CD4-positive, CD25-positive, alpha-beta regulatory T cell (primary cell): Measurements from ENCODE around the gene UTS2. TPM values are rescaled to one million over a fixed set of nuclear protein-coding genes. Genes with fewer than 3 reads are reported as not detected.

ENCODE experiments used
- ATAC-seq, 2 donors: fragments of 150-1000 bp; cut with Tn5 transposase; one replicate each; pipeline ENCODE4 v1.10.0; 2021; ENCODE audit warnings: low read depth in 2 of 2, moderate number of reproducible peaks in 2 of 2, moderate library complexity in 1 of 2
- DNase-seq, 3 donors: peaks; one replicate each; pipeline versions ENCODE4 v3.0.0 to v3.0.0-alpha.2; 2012 to 2022; ENCODE audit warnings: mixed read lengths in 1 of 3
- H3K27ac ChIP-seq: one replicate; pipeline ENCODE4 v1.7.0; 2013; ENCODE audit warnings: mild to moderate bottlenecking, low read length; ENCODE audit not compliant: insufficient read depth, poor library complexity, severe bottlenecking
- H3K27me3 ChIP-seq: one replicate; pipeline ENCODE4 v1.7.0; 2013; ENCODE audit warnings: low read length; ENCODE audit not compliant: control insufficient read depth, insufficient read depth
- H3K36me3 ChIP-seq: one replicate; pipeline ENCODE4 v1.7.0; 2013; ENCODE audit warnings: mild to moderate bottlenecking, low read length, moderate library complexity; ENCODE audit not compliant: control insufficient read depth, insufficient read depth
- H3K4me1 ChIP-seq: 2 replicates; pipeline ENCODE4 v1.7.0; 2013; ENCODE audit warnings: mild to moderate bottlenecking, low read length; ENCODE audit not compliant: insufficient read depth, control insufficient read depth, poor library complexity, severe bottlenecking
- H3K4me3 ChIP-seq: one replicate; pipeline ENCODE4 v1.7.0; 2013; ENCODE audit warnings: low read depth, mild to moderate bottlenecking, low read length, moderate library complexity
- H3K9me3 ChIP-seq, 2 experiments: 1 replicate in 1 of 2; 2 replicates in 1 of 2; pipeline ENCODE4 v1.7.0; 2013; ENCODE audit warnings: low read length in 2 of 2, mild to moderate bottlenecking in 1 of 2, moderate library complexity in 1 of 2; ENCODE audit not compliant: control insufficient read depth in 2 of 2
- H3K27ac Mint-ChIP-seq, 3 donors: one replicate each; pipeline ENCODE4 v1.8.0; 2020 to 2022; ENCODE audit warnings: mild to moderate bottlenecking in 3 of 3, mixed read lengths in 3 of 3, moderate library complexity in 2 of 3
- H3K27me3 Mint-ChIP-seq: one replicate; pipeline ENCODE4 v1.8.0; 2022; ENCODE audit warnings: mild to moderate bottlenecking, mixed read lengths
- H3K36me3 Mint-ChIP-seq: one replicate; pipeline ENCODE4 v1.8.0; 2020; ENCODE audit warnings: mixed read lengths
- H3K4me1 Mint-ChIP-seq, 4 donors: one replicate each; pipeline ENCODE4 v1.8.0; 2020 to 2022; ENCODE audit warnings: mixed read lengths in 4 of 4, mild to moderate bottlenecking in 1 of 4
- H3K4me3 Mint-ChIP-seq, 4 donors: one replicate each; pipeline ENCODE4 v1.8.0; 2020 to 2022; ENCODE audit warnings: mild to moderate bottlenecking in 4 of 4, mixed read lengths in 4 of 4, moderate library complexity in 3 of 4
- H3K9me3 Mint-ChIP-seq, 7 donors: one replicate each; pipeline ENCODE4 v1.8.0; 2020 to 2022; ENCODE audit warnings: mixed read lengths in 7 of 7, mild to moderate bottlenecking in 3 of 7, moderate library complexity in 2 of 7
- polyA plus RNA-seq, 4 donors: library from polyadenylated mRNA; unstranded; fragments of 300-500 nt; fragmentation: Illumina TruSeq; gene quantifications; one replicate each; pipeline ENCODE4 v1.2.3, GENCODE V29; 2021
- total RNA-seq: library from RNA; stranded (reverse); gene quantifications from one replicate; pipeline ENCODE4 v1.2.3, GENCODE V29; 2022

UTS2 gene
- total RNA-seq: 8.0 TPM
- polyA plus RNA-seq: 10 to 100 TPM; 17.7 to 63.1 (median 37.0) TPM

GRCh38 chr1:7852804-7853683, at the start of gene UTS2:
Gene UTS2, minus strand, starts transcription at chr1:7853065. Its CDS starts 62 bp downstream, at chr1:7853003.
- no peaks in the 10 kb centered on the region for H3K4me1 ChIP-seq
- H3K36me3 Mint-ChIP-seq: peaks cover 5% of the 10 kb centered on the region
- H3K4me1 Mint-ChIP-seq: peaks cover 0 to 9% (median 4%) of the 10 kb centered on the region in 4 donors
- H3K27ac Mint-ChIP-seq: peak within 1 kb of the TSS in 1 of 3 donors; percentile 68
- H3K9me3 ChIP-seq: no peaks in the 10 kb centered on the region
- H3K36me3 ChIP-seq: peaks cover 16% of the 10 kb centered on the region
- DNase-seq: no peak
- H3K27me3 ChIP-seq: no peaks in the 10 kb centered on the region
- H3K27ac ChIP-seq: no peak within 1 kb of the TSS
- H3K4me3 ChIP-seq: no peak within 1 kb of the TSS
- peaks cover 4% of the 10 kb centered on the region for H3K27me3 Mint-ChIP-seq
- H3K9me3 Mint-ChIP-seq: no peaks in the 10 kb centered on the region
- ATAC-seq: no peak
- H3K4me3 Mint-ChIP-seq: peak within 1 kb of the TSS in 1 of 4 donors; percentile 84

GRCh38 chr1:7899741-7900140, 46.9 kb upstream of the UTS2 start:
- Histone ChIP-seq H3K27me3 (no peaks in the 10 kb centered on the region), H3K36me3 (no peaks in the 10 kb centered on the region), H3K4me1 (peaks cover 5% of the 10 kb centered on the region), H3K9me3 (no peaks in the 10 kb centered on the region), H3K27ac (no peak overlapping the region), H3K4me3 (no peak overlapping the region)
- Mint-ChIP-seq H3K27me3 (no peaks in the 10 kb centered on the region), H3K9me3 (no peaks in the 10 kb centered on the region), H3K27ac (peak overlapping the region in 2 of 3 donors; percentile 42 to 43), H3K36me3 (peaks cover 3% of the 10 kb centered on the region), H3K4me1 (peaks cover 0 to 15% (median 10%) of the 10 kb centered on the region in 4 donors), H3K4me3 (no peak overlapping the region)
- no peak for DNase-seq
- ATAC-seq: no peak

- H3K4me3 Mint-ChIP-seq: no peak overlapping the region
- no peak for DNase-seq
Observed at GRCh38 chr1:7898962-7899361, 46.1 kb upstream of the UTS2 start.

GRCh38 chr1:7896994-7897393, 44.1 kb upstream of the UTS2 start:
- Mint-ChIP-seq H3K27me3 (peaks cover 4% of the 10 kb centered on the region), H3K9me3 (no peaks in the 10 kb centered on the region), H3K4me1 (peaks cover 0 to 9% (median 5%) of the 10 kb centered on the region in 4 donors), H3K4me3 (no peak overlapping the region), H3K36me3 (peaks cover 3% of the 10 kb centered on the region), H3K27ac (no peak overlapping the region)
- Histone ChIP-seq H3K36me3 (no peaks in the 10 kb centered on the region), H3K9me3 (no peaks in the 10 kb centered on the region), H3K27me3 (no peaks in the 10 kb centered on the region), H3K4me1 (no peaks in the 10 kb centered on the region), H3K4me3 (no peak overlapping the region), H3K27ac (no peak overlapping the region)
- DNase-seq (no peak), ATAC-seq (no peak)

More at GRCh38 chr1:7898962-7899361, 46.1 kb upstream of the UTS2 start:
- H3K4me1 Mint-ChIP-seq: peaks cover 0 to 15% (median 10%) of the 10 kb centered on the region in 4 donors
- Histone ChIP-seq H3K27ac (no peak overlapping the region), H3K36me3 (no peaks in the 10 kb centered on the region), H3K27me3 (no peaks in the 10 kb centered on the region), H3K4me1 (peaks cover 5% of the 10 kb centered on the region), H3K9me3 (no peaks in the 10 kb centered on the region), H3K4me3 (no peak overlapping the region)
- peaks cover 3% of the 10 kb centered on the region for H3K36me3 Mint-ChIP-seq
- H3K9me3 Mint-ChIP-seq: no peaks in the 10 kb centered on the region
- ATAC-seq: no peak
- H3K27me3 Mint-ChIP-seq: no peaks in the 10 kb centered on the region
- H3K27ac Mint-ChIP-seq: peak overlapping the region in 2 of 3 donors; percentile 12 to 89

- H3K4me3 ChIP-seq: no peak overlapping the region
- Mint-ChIP-seq H3K36me3 (no peaks in the 10 kb centered on the region), H3K9me3 (peaks cover 0 to 2% (median 0%) of the 10 kb centered on the region in 7 donors), H3K4me1 (peaks cover 0 to 8% (median 0%) of the 10 kb centered on the region in 4 donors), H3K27ac (no peak overlapping the region), H3K4me3 (no peak overlapping the region), H3K27me3 (peaks cover 8% of the 10 kb centered on the region)
- H3K27ac ChIP-seq: no peak overlapping the region
- peaks cover 4% of the 10 kb centered on the region for H3K36me3 ChIP-seq
- DNase-seq (no peak), ATAC-seq (no peak)
- H3K9me3 ChIP-seq: no peaks in the 10 kb centered on the region
- H3K27me3 ChIP-seq: no peaks in the 10 kb centered on the region
- H3K4me1 ChIP-seq: no peaks in the 10 kb centered on the region
Observed at GRCh38 chr1:7893529-7894180, 40.8 kb upstream of the UTS2 start.

- peak in 1 of 2 donors; percentile 28 for ATAC-seq
- H3K4me3 Mint-ChIP-seq: no peak overlapping the region
- H3K27me3 Mint-ChIP-seq: peaks cover 8% of the 10 kb centered on the region
- peaks cover 0 to 8% (median under 1%) of the 10 kb centered on the region in 4 donors for H3K4me1 Mint-ChIP-seq
- Histone ChIP-seq H3K4me3 (no peak overlapping the region), H3K27me3 (no peaks in the 10 kb centered on the region), H3K27ac (no peak overlapping the region), H3K9me3 (no peaks in the 10 kb centered on the region), H3K4me1 (no peaks in the 10 kb centered on the region), H3K36me3 (peaks cover 4% of the 10 kb centered on the region)
- H3K36me3 Mint-ChIP-seq: no peaks in the 10 kb centered on the region
- no peak for DNase-seq
- peak overlapping the region in 2 of 3 donors; percentile 28 to 60 for H3K27ac Mint-ChIP-seq
- peaks cover 0 to 2% (median 0%) of the 10 kb centered on the region in 7 donors for H3K9me3 Mint-ChIP-seq
Observed at GRCh38 chr1:7891804-7892203, 38.9 kb upstream of the UTS2 start.

- Mint-ChIP-seq H3K9me3 (peaks cover 0 to 2% (median 0%) of the 10 kb centered on the region in 7 donors), H3K36me3 (no peaks in the 10 kb centered on the region), H3K27ac (no peak overlapping the region), H3K4me1 (peaks cover 0 to 8% (median 2%) of the 10 kb centered on the region in 4 donors), H3K4me3 (no peak overlapping the region), H3K27me3 (peaks cover 8% of the 10 kb centered on the region)
- ATAC-seq: no peak
- Histone ChIP-seq H3K36me3 (peaks cover 4% of the 10 kb centered on the region), H3K27me3 (no peaks in the 10 kb centered on the region), H3K9me3 (no peaks in the 10 kb centered on the region), H3K4me3 (no peak overlapping the region), H3K4me1 (no peaks in the 10 kb centered on the region), H3K27ac (no peak overlapping the region)
- DNase-seq: no peak
Observed at GRCh38 chr1:7890853-7891252, 38.0 kb upstream of the UTS2 start.
